MM.1S (cell line): ENCODE data around the gene FAM241A.
"Not testable (repeated sequence)": the region's sequence is repeated elsewhere in the genome, so short reads cannot be mapped to it uniquely, and the experiment has no call there.

Source experiments
- DNase-seq: peaks from one replicate; pipeline ENCODE4 v3.0.0-alpha.2; 2015
- H2AFZ ChIP-seq: fragments of 300-600 bp; sonication (generic); 2 replicates; pipeline ENCODE4 v1.6.0; 2016; ENCODE audit warnings: antibody characterized with exemption, low read length
- H3F3A ChIP-seq: fragments of 300-600 bp; sonication (generic); 2 replicates; pipeline ENCODE4 v1.6.1; 2016; ENCODE audit warnings: mild to moderate bottlenecking, antibody characterized with exemption, low read length, moderate library complexity, mixed read lengths; ENCODE audit not compliant: insufficient read depth
- H3K27ac ChIP-seq: fragments of 300-600 bp; sonication (generic); 2 replicates; pipeline ENCODE4 v1.5.1; 2016; ENCODE audit warnings: mild to moderate bottlenecking, low read length
- H3K27me3 ChIP-seq: fragments of 300-600 bp; sonication (generic); replicated peaks from 2 replicates; pipeline ENCODE4 v1.6.0; 2016; ENCODE audit warnings: low read length; ENCODE audit not compliant: insufficient read depth
- H3K36me3 ChIP-seq: fragments of 300-600 bp; sonication (generic); replicated peaks from 2 replicates; pipeline ENCODE4 v1.6.1; 2016; ENCODE audit warnings: mild to moderate bottlenecking, low read length, mixed read lengths; ENCODE audit not compliant: insufficient read depth
- H3K4me1 ChIP-seq: fragments of 300-600 bp; sonication (generic); 2 replicates; pipeline ENCODE4 v1.6.1; 2016; ENCODE audit warnings: low read length, mixed read lengths
- H3K4me2 ChIP-seq: fragments of 300-600 bp; sonication (generic); 2 replicates; pipeline ENCODE4 v1.6.0; 2016; ENCODE audit warnings: low read depth, low read length
- H3K4me3 ChIP-seq: fragments of 300-600 bp; sonication (generic); 2 replicates; pipeline ENCODE4 v1.5.1; 2016; ENCODE audit warnings: low read length, mixed read lengths
- H3K79me2 ChIP-seq: fragments of 300-600 bp; sonication (generic); 2 replicates; pipeline ENCODE4 v1.6.1; 2016; ENCODE audit warnings: mixed run types, low read length, mixed read lengths
- H3K9ac ChIP-seq: fragments of 300-600 bp; sonication (generic); 2 replicates; pipeline ENCODE4 v1.6.1; 2016; ENCODE audit warnings: low read length, mixed read lengths
- H3K9me2 ChIP-seq: fragments of 300-600 bp; sonication (generic); replicated peaks from 2 replicates; pipeline ENCODE4 v1.6.1; 2016; ENCODE audit warnings: mild to moderate bottlenecking, low read length, mixed read lengths; ENCODE audit not compliant: insufficient read depth
- H3K9me3 ChIP-seq: fragments of 300-600 bp; sonication (generic); replicated peaks from 2 replicates; pipeline ENCODE4 v1.6.1; 2016; ENCODE audit warnings: mild to moderate bottlenecking, low read length, mixed read lengths; ENCODE audit not compliant: insufficient read depth
- H4K20me1 ChIP-seq: fragments of 300-600 bp; sonication (generic); 2 replicates; pipeline ENCODE4 v1.6.1; 2016; ENCODE audit warnings: mild to moderate bottlenecking, low read length, moderate library complexity, mixed read lengths; ENCODE audit not compliant: insufficient read depth
- EZH2 ChIP-seq: fragments of 300-600 bp; sonication (generic); optimal IDR thresholded peaks from 2 replicates; pipeline ENCODE3; 2017; ENCODE audit warnings: low read depth, mild to moderate bottlenecking, antibody characterized with exemption, low read length, mixed read lengths
- EZH2phosphoT487 ChIP-seq: fragments of 300-600 bp; sonication (generic); IDR thresholded peaks from 2 replicates; pipeline ENCODE4 v1.6.1; 2018; ENCODE audit warnings: antibody characterized with exemption, low read length
- TF ChIP-seq, protein P1 (sequence below): fragments of 300-600 bp; sonication (generic); IDR thresholded peaks from 2 replicates; pipeline ENCODE4 v1.5.1; 2016; ENCODE audit warnings: antibody characterized with exemption, low read length, mixed read lengths

Gene FAM241A

DNA sequence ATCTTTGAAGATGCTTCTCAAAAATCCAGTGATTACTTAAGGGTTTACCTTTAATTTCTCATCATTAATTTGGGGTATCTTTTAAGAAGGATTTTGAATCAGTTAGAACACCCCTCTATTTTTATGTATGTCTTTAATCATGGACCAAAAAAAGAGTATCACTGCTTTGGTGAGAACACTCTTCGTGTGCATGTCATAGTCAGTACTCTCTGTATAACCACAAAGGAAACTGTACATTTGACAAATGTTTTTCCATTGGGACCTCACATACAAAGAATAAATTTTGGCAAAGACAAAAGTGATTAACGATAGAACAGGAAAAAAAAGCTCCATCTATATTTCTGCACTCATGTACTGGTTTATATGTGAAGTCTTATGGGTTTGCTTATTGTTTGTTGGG is 31.3 kb downstream of the FAM241A start:
- no peak overlapping the region for H3K9ac ChIP-seq
- H3K4me3 ChIP-seq, result no peak overlapping the region
- H3K79me2 ChIP-seq, result no peaks in the 10 kb centered on the region
- no peaks in the 10 kb centered on the region for H3K9me2 ChIP-seq
- no peaks in the 10 kb centered on the region for H4K20me1 ChIP-seq
- no peak overlapping the region for H2AFZ ChIP-seq
- TF ChIP-seq, protein P1, sequence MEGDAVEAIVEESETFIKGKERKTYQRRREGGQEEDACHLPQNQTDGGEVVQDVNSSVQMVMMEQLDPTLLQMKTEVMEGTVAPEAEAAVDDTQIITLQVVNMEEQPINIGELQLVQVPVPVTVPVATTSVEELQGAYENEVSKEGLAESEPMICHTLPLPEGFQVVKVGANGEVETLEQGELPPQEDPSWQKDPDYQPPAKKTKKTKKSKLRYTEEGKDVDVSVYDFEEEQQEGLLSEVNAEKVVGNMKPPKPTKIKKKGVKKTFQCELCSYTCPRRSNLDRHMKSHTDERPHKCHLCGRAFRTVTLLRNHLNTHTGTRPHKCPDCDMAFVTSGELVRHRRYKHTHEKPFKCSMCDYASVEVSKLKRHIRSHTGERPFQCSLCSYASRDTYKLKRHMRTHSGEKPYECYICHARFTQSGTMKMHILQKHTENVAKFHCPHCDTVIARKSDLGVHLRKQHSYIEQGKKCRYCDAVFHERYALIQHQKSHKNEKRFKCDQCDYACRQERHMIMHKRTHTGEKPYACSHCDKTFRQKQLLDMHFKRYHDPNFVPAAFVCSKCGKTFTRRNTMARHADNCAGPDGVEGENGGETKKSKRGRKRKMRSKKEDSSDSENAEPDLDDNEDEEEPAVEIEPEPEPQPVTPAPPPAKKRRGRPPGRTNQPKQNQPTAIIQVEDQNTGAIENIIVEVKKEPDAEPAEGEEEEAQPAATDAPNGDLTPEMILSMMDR, result no peak
- no peak for TF ChIP-seq EZH2phosphoT487
- TF ChIP-seq EZH2, result no peak
- peaks cover 4% of the 10 kb centered on the region for H3K4me1 ChIP-seq
- no peak overlapping the region for H3K27ac ChIP-seq
- no peaks in the 10 kb centered on the region for H3K27me3 ChIP-seq
- no peaks in the 10 kb centered on the region for H3K9me3 ChIP-seq
- no peak overlapping the region for H3K4me2 ChIP-seq
- H3K36me3 ChIP-seq, result no peaks in the 10 kb centered on the region
- H3F3A ChIP-seq, result no peaks in the 10 kb centered on the region
- DNase-seq, result no peak

DNA sequence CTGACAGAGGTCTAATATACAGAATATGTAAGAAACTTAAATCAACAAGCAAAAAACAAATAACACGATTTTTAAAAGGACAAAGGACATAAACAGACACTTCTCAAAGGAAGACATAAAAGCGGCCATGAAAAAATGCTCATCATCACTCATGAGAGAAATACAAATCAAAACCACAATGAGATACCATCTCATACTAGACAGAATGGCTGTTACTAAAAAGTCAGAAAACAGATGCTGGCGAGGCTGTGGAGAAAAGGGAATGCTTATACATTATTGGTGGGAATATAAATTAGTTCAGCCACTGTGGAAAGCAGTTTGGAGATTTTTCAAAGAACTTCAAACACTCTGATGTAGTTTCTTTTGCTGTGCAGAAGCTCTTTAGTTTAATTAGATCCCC is 33.5 kb downstream of the FAM241A start:
- not testable (repeated sequence) for H3K4me2 ChIP-seq, H3K27me3 ChIP-seq, H4K20me1 ChIP-seq, H3F3A ChIP-seq, H3K9ac ChIP-seq, H3K4me3 ChIP-seq, H3K79me2 ChIP-seq, DNase-seq, H3K27ac ChIP-seq, H3K9me3 ChIP-seq, H3K36me3 ChIP-seq, H2AFZ ChIP-seq, H3K9me2 ChIP-seq, H3K4me1 ChIP-seq

DNA sequence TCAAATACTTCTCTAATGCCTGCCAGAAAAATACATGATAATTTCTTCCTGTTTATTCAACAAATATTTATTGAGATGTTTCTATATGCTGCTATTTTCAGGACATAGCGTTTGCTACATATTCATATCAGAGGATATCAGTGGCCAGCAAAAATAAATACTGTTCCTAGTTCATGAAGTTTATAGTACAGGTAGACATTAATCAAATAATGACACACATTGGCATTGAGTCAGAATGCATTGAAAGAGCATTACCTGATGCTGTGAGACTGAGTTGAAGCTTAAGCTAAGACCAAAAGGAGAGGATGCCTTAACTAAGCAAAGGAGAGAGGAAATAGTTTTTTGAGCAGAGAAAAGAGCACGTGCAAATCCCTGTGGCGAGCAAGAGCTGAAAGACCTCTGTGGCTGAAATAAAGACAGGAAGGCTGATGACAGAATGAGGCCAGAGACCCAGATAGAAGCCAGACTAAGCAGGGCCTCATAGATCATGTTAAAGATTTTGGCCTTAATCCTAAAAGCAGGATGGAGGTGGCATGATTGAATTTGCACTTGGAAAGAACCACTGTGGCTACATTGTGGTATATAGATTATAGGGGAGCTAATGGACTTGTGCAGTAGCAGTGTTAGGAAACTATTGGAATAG is 36.2 kb downstream of the FAM241A start:
- Histone ChIP-seq H3K4me2 (no peak overlapping the region), H3K27me3 (no peaks in the 10 kb centered on the region), H3K4me3 (no peak overlapping the region), H3K9ac (no peak overlapping the region), H3F3A (no peaks in the 10 kb centered on the region), H2AFZ (no peak overlapping the region), H3K9me3 (no peaks in the 10 kb centered on the region), H3K4me1 (no peaks in the 10 kb centered on the region), H3K36me3 (no peaks in the 10 kb centered on the region), H3K27ac (no peak overlapping the region), H3K9me2 (no peaks in the 10 kb centered on the region), H4K20me1 (no peaks in the 10 kb centered on the region), H3K79me2 (no peaks in the 10 kb centered on the region)
- no peak for DNase-seq
- TF ChIP-seq EZH2phosphoT487, result no peak
- TF ChIP-seq, protein P1, result no peak
- no peak for TF ChIP-seq EZH2

DNA sequence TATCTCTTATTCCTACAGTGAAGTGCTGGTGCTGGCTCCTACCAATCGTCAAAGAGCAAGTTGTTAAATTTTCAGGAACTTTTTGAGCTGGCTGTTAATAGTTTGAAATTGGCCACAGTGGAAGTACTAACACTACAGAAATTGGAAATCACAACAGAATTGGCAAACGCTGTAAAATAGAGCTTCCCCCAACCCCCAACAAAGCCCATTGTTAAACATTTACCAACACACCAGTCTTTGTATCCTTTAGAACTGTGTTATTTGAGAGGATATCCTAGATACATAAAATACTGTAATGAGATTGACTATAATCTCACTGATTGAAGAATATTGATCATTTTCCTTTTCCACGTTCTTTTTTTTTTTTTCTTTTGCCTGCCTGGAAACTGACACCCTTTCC is 37.4 kb downstream of the FAM241A start:
- H3K4me1 ChIP-seq, result no peaks in the 10 kb centered on the region
- H3K4me2 ChIP-seq, result no peak overlapping the region
- H2AFZ ChIP-seq, result no peak overlapping the region
- no peak for DNase-seq
- H3K9me2 ChIP-seq, result no peaks in the 10 kb centered on the region
- H4K20me1 ChIP-seq, result no peaks in the 10 kb centered on the region
- H3K9me3 ChIP-seq, result no peaks in the 10 kb centered on the region
- no peak overlapping the region for H3K4me3 ChIP-seq
- no peak overlapping the region for H3K9ac ChIP-seq
- TF ChIP-seq EZH2phosphoT487, result no peak
- TF ChIP-seq, protein P1, result no peak
- no peak for TF ChIP-seq EZH2
- no peaks in the 10 kb centered on the region for H3K79me2 ChIP-seq
- no peaks in the 10 kb centered on the region for H3K27me3 ChIP-seq
- H3K36me3 ChIP-seq, result no peaks in the 10 kb centered on the region
- H3K27ac ChIP-seq, result no peak overlapping the region
- no peaks in the 10 kb centered on the region for H3F3A ChIP-seq
